RPMI7951 (cell line): ENCODE results near the gene LYPLA2. TPM values are rescaled to one million over a fixed set of nuclear protein-coding genes. Genes with fewer than 3 reads are reported as not detected.
"Not testable (repeated sequence)": the region's sequence is repeated elsewhere in the genome, so short reads cannot be mapped to it uniquely, and the experiment has no call there.

ENCODE experiments used
- DNase-seq: peaks from one replicate; pipeline ENCODE4 v3.0.0-alpha.2; 2012; ENCODE audit warnings: low read depth
- total RNA-seq: library from RNA; depleted of rRNA; stranded (reverse); fragments of >200 nt; shearing (Covaris generic); gene quantifications from 2 replicates; pipeline ENCODE4 v1.2.3, GENCODE V29; 2014

LYPLA2 gene
- total RNA-seq, 1 experiment from 2014 or later = 62.6 TPM

DNA sequence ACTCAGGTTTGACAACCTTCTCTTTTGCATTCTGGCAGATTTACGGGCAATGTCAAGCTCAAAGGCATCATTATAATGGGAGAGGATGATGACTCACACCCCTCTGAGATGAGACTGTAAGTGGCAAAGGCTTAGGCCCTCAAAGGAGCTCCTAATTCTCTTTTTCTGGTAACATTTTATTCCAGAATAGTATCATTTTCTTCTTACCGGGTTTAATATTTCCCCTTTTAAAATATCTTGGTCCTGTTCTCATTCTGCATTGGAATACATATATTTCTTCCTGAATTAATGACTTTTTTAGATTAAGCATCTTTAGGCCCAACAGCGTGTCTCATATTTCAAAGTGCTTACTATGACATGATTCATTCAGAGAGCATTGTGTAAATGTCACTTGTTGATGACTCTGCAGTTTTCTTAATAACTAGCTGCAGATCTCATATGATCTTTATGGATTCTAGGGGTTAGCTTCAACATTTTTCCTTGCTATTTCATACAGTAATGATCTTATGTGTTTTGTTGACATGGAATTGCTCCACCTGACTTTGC, 11.0 kb upstream of the LYPLA2 start:
- DNase-seq = peak; percentile 66

DNA sequence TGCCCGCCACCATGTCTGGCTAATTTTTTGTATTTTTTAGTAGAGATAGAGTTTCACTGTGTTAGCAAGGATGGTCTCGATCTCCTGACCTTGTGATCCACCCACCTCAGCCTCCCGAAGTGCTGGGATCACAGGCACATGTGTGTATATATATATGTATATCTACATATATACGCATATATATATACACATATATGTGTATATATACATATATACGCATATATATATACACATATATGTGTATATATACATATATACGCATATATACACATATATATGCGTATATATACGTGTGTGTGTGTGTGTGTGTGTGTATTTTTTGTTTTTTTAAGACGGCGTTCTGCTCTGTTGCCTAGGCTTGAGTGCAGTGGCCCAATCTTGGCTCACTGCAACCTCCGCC, 7.8 kb upstream of the LYPLA2 start:
- DNase-seq = not testable (repeated sequence)

DNA sequence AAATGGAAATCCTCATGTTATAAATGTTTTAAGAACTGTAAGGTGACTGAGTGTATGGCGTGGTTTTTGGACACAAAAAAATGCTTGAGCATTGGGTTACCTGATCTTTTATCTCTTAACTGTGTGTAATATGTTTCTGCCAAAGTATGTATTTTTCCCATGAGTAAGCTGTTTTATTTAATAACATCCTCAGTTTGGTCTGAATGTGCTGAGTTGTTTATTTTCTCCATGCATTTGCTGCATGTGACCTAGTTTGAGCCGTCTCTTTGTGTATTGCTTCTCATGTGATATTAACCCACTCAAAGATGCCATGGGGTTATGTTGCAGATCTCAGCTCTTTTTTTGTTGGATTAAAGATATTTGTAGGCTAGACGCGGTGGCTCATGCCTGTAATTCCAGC, 6.1 kb upstream of the LYPLA2 start:
- DNase-seq = no peak

DNA sequence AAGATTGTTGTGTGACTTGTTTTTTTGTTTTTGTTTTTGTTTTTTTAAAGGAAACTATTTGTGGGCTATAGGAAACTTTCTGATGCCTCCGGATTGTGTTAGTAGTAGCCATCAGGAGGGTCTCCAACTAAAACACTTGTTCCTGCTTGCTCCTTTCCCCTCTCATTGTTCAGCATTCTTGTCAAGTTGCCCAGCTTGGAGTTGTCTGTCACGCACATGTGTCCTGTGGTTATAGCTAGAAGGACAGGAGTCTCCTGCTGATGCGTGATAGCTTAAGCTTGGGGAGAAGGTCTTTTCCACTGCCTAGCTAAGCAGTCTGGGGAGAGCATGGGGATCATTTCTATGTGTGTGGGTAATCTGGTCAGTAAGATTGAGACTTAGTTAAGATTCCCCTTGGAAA, 3.2 kb upstream of the LYPLA2 start:
- no peak for DNase-seq

DNA sequence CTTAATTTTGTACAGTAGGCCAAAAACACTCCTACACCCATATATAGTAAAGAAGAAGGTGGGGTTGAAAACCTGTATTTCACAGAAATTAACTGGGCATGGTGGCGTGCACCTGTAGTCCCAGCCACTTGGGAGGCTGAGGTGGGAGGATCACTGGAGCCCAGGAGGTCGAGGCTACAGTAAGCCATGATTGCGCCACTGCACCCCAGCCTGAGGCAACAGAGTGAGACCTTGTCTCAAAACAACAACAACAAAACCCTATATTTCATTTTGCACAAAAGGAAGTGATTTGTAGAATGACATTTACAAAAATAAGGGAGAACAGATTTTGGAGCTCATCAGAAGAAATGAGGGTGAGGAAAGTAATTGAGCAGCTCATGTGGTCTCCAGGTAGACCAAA, 2.2 kb upstream of the LYPLA2 start:
- no peak for DNase-seq

DNA sequence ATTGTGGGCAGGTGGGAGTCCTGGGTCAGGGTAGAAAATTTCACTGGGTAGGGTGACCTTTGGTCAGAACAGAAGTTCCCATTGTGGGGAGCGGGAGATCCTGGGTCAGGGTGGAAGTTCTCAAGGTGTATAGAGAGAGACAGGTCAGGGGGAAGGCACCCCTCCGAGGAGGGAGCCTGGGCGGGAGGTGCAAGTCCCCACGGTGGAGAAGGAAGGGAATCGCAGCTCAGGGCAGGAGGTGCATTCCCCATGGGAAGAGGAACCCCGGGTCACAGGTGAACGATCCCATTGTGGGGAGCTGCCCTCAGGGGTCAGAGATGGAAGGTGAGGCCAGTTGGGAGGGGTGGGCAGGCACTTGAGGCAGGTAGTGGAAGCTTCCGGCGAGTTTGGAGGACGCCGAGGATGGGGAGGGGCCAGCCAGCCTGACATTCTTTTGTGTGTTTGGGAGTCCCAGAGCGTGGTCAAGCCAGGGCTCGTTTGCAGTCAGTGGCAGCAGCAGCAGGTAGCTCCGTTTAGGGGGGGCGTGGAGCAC, 637 bp downstream of the LYPLA2 start:
- DNase-seq = peak; percentile 32

DNA sequence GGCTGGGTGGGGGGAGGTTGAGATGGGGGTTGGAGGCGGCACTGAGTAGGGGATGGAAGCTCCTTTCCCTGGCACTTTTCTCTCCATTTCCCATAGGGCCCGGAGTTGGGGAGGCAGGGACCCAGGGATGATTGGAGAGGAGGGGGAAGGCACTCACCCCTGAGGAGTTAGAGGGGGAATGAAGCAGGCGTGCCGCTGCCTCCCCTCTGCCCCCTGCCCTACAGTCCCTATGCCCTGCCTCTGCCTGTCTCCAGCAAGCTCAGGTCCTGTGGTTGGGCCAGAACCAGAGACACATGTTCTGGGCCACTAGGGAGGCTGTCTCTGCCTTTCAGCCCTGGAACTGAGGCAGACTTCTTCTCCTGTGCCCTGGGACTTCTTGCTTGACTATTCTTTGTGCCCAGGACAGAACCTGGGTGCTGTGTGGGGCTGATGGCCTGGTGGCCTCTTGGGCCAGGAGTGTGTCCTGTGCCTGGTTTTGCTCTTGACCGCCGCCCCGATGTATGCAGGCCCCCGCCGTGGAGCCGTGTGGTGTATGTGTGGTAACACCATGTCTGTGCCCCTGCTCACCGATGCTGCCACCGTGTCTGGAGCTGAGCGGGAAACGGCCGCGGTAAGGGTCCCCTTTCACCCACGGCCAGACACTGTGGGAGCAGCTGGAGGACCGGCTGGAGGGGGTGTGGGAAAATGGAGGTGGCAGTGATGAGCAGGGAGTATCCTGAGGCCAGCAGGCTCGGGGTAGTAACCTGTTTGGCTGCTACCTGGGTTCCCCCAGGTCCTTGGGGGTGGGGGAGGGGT, 1.4 kb downstream of the LYPLA2 start:
- DNase-seq = no peak

DNA sequence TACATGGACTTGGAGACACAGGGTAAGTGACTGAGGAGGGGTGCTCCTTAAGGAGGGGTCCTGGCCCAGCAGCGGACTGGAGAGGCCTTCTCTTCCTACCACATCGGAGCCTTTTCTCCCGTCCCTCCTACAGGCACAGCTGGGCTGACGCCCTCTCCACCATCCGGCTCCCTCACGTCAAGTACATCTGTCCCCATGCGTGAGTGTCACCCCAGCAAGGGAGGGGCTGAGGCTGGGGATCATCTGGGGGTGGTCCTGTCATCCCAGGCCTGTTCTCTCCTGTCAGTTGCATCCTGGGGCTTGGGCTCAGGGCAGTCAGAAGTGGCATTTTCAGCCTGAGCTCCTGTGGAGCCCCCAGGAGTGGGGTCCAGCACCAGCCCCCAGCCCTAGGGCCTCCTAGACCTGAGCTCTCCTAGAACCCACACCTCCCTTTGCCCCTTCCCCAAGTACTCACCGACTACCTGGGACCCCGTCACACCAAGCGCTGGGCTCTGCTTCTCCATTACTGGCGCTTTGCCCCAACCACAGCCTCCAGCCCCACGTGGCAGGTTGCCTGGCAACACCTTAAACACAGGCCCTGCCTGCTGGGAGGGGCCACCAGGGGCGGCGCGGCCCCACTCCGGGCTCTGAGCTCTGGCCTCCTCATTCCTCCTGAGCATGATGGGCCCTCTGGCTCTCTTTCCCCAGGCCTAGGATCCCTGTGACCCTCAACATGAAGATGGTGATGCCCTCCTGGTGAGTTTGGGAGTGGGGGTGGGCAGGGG, 2.3 kb downstream of the LYPLA2 start:
- peak; percentile 49 for DNase-seq

DNA sequence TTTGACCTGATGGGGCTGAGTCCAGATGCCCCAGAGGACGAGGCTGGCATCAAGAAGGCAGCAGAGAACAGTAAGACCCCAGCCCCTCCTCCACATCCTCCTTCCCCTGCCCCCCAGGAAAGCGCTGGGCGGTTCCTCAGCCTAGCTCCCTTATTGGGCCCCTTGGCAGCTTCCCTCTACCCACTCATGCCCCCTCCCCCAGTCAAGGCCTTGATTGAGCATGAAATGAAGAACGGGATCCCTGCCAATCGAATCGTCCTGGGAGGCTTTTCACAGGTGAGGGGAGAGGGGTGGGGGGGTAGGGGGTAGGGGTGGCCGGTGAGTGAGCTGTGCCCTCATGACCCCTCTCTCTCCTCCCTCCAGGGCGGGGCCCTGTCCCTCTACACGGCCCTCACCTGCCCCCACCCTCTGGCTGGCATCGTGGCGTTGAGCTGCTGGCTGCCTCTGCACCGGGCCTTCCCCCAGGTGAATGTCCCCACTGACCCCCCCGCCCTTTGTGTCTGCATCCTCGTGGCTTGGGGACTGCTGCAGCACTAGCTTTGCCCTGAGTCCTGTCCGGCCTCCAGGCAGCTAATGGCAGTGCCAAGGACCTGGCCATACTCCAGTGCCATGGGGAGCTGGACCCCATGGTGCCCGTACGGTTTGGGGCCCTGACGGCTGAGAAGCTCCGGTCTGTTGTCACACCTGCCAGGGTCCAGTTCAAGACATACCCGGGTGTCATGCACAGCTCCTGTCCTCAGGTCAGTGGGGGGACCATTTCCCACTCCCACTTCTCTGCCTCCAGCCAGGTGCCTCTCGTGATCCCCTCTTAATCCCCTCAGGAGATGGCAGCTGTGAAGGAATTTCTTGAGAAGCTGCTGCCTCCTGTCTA, 3.2 kb downstream of the LYPLA2 start:
- no peak for DNase-seq

DNA sequence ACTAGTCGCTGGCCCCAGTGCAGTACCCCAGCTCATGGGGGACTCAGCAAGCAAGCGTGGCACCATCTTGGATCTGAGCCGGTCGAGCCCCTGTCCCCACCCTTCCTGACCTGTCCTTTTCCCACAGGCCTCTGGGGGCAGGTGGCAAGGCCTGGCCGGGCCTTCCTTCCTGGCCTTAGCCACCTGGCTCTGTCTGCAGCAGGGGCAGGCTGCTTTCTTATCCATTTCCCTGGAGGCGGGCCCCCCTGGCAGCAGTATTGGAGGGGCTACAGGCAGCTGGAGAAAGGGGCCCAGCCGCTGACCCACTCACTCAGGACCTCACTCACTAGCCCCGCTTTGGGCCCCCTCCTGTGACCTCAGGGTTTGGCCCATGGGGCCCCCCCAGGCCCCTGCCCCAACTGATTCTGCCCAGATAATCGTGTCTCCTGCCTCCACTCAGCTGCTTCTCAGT, 3.8 kb downstream of the LYPLA2 start:
- DNase-seq = not testable (repeated sequence)

DNA sequence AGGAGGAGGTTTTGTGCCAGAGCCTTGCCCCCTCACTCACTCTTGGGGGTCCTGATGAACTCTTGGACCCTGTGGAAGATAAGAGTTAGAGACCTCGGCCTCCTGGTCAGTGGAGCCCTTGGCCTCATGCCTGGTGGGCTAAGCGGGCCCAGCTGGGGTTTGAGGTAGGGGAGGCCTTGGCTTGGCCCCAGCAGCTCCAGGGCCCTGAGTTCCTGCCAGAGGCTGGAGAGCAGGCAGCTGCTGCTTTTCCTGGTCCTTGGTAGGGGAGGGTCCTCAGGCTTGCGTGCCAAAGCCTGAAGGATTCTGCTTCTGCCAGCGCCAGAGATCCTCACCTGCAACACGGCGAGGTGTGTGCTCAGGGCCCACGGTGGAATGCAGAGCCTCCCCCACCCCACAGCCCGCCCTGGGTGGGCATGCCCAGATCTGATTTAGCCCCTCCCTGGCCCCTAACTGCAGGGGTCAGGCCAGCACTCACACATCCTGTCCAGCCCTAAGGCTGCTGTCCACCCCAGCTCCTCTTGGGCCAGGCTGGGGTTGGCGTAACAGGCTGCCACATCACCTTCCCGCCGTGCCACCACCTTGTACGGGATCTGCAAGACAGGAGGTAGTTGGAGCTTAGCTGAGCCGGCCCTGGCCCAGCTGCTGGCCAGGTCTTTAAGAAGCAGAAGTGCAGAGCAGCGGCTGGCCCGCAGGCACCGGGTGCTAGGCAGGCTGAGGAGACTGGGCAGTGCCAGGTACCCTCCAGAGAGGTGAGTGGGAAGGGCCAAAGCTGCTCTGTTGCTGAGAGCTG, 4.9 kb downstream of the LYPLA2 start:
- DNase-seq = no peak

DNA sequence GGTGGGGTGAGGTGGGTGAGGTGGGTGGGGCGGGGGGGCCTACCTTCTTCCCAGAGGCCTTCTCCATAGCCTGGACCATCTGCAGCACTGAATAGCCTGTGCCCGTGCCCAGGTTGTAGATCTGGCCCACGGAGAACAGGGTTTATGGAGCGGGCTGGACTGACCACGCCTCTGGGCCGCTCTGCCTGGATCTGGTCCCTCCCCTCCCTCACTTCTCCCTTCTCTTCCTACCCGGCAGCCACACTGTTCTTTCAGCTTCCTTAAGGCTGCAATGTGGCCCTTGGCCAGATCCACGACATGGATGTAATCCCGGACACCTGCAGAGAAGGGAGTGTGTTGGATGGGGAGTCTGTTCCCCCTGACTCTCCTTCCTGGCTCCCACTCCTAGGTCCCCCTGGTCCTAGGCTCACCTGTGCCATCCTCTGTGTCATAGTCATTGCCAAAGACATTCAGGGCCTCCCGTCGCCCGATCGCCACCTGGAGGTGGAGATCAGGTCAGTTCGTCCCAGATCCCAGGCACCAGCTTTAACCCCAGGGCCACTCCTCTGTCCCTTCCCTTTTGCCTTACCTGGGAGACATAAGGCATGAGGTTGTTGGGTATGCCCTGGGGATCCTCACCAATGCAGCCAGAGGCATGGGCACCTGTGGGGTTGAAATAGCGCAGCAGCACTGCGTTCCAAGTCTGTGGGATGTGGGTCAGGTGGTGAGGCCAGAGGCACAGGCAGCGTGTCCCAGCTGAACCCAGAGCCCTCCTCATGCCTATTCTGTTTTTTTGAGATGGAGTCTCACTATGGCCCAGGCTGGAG, 5.7 kb downstream of the LYPLA2 start:
- no peak for DNase-seq

DNA sequence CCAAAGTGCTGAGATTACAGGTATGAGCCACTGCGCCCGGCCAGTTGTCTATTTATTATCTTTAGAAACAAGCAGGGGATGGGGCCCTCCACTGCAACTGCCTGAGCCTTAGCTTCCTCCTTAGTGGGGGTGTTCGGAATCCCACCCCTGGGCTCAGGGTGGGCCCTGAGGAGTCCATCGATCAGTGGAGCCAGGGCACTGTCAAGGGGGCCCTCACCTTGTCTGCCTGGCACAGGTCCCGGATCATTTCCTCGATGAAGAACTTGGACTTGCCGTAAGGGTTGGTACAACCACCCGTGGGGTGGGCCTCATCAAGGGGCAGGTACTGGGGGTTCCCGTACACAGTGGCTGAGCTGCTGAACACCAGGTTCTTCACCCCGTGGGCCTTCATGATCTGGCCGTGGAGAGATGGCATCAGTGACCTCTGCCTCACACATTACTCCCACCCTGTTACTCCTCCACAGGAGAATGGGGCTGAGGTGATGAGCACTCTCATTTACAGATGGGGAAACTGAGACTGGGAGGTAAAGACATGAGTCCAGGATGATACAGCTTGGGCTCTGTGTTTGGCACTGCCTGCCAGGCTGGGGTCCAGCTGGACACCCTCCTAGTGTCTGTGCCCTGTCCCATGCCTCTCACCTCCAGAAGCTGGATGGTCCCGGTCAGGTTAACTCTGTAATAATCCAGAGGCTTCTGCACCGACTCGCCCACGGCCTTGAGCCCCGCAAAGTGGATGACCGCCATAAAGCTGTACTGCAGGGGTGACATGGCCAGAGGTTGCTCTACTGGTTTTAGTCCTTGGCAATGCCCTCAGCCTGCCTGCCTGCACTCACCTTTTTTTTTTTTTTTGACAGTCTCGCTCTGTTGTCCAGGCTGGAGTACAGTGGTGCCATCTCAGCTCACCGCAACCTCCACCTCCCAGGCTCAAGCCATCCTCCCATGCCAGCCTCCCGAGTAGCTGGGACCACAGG, 6.8 kb downstream of the LYPLA2 start:
- DNase-seq = no peak

DNA sequence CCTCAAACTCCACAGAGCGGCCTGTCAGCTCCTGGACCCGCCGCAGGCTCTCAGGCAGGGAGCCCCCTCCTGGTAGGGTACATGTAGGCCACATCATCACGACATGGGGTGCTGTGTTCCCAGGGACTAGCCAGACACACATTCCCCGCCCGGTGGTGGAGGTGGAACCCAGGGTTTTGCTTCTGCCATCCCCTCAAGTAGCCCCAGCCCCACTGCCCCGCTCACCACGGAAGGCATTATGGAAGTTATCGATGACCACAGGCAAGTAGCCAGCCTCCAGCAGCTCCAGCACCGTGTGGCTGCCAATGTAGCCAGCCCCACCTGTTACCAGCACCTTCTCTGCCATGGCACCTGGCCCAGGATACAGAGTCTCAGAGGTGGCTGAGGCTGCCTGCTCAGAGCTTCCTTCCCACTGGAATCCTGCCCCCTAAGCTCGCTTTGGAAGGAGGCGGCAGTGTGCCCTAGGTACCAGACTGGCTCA, 7.8 kb downstream of the LYPLA2 start:
- no peak for DNase-seq

DNA sequence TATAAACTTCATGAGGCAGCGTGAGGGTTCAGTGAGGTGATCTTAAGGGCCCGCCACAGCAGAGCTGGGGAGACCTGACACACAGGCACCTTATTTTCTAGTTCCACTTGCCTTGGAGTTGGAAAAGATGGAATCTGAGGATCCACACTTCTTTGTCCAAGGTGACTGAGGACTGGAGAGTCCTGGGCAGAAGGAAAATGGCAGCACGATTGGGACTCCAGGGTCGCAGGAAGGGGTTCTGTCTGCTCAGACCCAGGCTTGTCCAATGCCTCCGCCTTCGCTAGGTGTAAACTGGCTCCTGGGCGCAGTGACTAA, 8.3 kb downstream of the LYPLA2 start:
- DNase-seq = no peak

DNA sequence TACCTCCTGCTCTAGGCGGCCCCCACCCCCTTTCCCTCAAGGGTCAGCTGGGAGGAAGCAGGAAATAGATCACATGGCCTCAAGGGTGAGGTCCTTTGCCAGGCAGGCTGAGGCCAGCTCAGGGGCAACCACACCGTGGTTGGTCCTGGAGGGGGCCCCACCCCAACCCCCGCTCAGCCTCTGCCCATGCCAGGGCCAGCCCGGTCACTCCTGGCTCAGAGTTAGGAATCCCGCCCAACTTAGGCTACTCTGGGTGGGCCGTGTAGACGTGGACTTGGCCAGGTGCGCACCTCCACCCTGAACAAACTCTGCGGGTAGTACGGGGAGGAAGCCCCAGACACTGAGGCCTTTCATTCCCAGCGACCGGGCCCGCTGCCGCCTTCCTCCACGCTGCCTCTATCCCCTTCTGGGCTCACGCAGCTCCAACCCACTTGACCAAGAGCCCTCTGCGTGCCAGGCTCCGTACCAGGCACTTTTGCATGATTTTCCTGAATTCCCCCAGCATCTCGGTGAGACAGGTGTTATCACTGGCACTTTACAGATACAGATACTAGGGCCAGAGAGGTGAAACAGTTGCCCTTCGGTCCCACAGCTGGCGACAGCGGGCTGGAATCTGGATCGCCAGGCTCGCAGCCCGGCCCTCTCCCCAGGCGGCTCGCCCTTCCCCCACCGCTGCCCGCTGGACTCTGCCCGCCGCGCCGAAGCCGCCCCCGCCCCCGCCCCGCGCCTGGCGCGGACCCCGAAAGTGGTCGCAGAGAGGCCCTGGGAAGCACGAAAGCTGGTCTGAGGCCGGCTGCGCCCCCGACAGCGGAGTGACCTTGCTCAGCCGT, 8.8 kb downstream of the LYPLA2 start:
- DNase-seq = peak; percentile 92

DNA sequence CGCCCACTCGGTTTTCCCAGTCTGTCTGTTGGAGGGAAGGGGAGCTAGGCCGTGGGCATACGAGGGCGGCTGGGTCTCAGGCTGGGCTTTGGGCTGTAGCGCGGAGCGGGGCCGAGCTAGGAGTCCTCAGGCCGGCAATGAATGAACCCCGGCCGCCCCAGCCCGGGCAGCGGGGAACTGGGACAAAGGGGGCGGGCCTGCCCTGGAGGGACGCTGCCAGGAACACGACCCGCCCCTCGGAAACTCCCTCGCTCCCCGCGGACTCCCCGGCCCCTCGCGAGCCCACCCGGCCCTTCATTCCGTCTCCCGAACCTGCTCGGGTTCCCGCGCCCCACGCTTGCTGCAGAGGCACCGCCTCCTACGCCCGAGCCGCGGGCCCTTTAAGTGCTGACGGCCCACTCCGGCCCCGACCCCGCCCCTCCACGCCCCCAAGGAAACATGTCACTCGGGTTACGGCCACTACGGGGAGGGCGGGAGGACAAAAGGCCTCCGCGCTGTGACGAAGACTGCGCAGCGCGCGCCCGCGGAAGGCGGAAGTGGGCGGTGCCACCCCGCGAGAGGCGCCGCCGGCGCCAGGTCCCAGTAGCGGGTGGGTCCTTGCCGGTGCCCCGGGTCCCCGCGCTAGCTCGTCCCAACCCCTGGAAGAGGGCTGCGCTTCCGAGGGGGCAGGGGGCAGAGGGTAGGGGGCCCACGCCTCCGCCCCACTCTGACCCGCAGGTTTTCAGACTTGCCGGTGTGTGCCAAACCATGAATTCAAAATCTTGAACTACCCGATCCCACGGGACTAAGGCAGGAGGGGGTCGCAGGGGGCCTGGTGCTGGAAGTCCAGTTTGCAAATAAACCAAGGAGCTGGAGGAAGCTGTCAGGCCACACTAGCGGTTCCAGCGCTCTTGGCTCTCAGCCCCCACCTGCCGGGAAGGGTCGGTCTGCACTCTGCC, 9.7 kb downstream of the LYPLA2 start, which contains the start of gene GALE:
Gene GALE, minus strand, starts transcription at position 355 of the 938 bp plus-strand sequence. CDS start 1,747 bp downstream, outside the sequence.
- DNase-seq = peak; percentile 96
